Mucosa of rectum (tissue), 2 donors: ENCODE measurements around the gene P2RY14.
"Not testable (repeated sequence)": the region's sequence is repeated elsewhere in the genome, so short reads cannot be mapped to it uniquely, and the experiment has no call there.

ENCODE experiments used
- H3K27ac ChIP-seq, 2 donors: one replicate each; pipeline ENCODE4 v1.7.0; 2013; ENCODE audit warnings: inconsistent platforms in 2 of 2, low read depth in 2 of 2, low read length in 2 of 2
- H3K27me3 ChIP-seq, 2 donors: one replicate each; pipeline ENCODE4 v1.7.0; 2013; ENCODE audit warnings: low read length in 2 of 2; ENCODE audit not compliant: control insufficient read depth in 2 of 2, insufficient read depth in 2 of 2
- H3K36me3 ChIP-seq, 2 donors: one replicate each; pipeline ENCODE4 v1.7.0; 2013; ENCODE audit warnings: low read length in 2 of 2; ENCODE audit not compliant: control insufficient read depth in 2 of 2, insufficient read depth in 2 of 2
- H3K4me1 ChIP-seq, 2 donors: one replicate each; pipeline ENCODE4 v1.7.0; 2013; ENCODE audit warnings: low read length in 2 of 2, mild to moderate bottlenecking in 1 of 2; ENCODE audit not compliant: control insufficient read depth in 2 of 2, insufficient read depth in 2 of 2
- H3K4me3 ChIP-seq, 2 donors: one replicate each; pipeline ENCODE4 v1.7.0; 2013; ENCODE audit warnings: low read length in 2 of 2
- H3K9ac ChIP-seq, 2 donors: one replicate each; pipeline ENCODE4 v1.7.0; 2013; ENCODE audit warnings: low read length in 2 of 2, low read depth in 1 of 2, mild to moderate bottlenecking in 1 of 2
- H3K9me3 ChIP-seq, 2 donors: one replicate each; pipeline ENCODE4 v1.7.0; 2013; ENCODE audit warnings: low read length in 2 of 2; ENCODE audit not compliant: control insufficient read depth in 2 of 2
- donor health status: healthy.
- donor health status: Normal muscosa, but diverticular disease.

Gene P2RY14

GRCh38 chr3:151169948-151170679 is 108.2 kb downstream of the P2RY14 start:
- H3K4me3 ChIP-seq, H3K9me3 ChIP-seq, H3K27me3 ChIP-seq, H3K4me1 ChIP-seq, H3K9ac ChIP-seq, H3K36me3 ChIP-seq: not testable (repeated sequence)
- peak overlapping the region; percentile 38 to 53 for H3K27ac ChIP-seq

GRCh38 chr3:151169262-151169947 is 108.9 kb downstream of the P2RY14 start:
- Histone ChIP-seq H3K9ac (no peak overlapping the region), H3K36me3 (no peaks in the 10 kb centered on the region), H3K27me3 (no peaks in the 10 kb centered on the region), H3K4me3 (no peak overlapping the region), H3K4me1 (peaks cover 0 to 3% of the 10 kb centered on the region in 2 donors), H3K9me3 (no peaks in the 10 kb centered on the region), H3K27ac (peak overlapping the region; percentile 21 to 24)

GRCh38 chr3:151168269-151169094 is 109.9 kb downstream of the P2RY14 start:
- no peak overlapping the region for H3K9ac ChIP-seq
- no peak overlapping the region for H3K27ac ChIP-seq
- H3K27me3 ChIP-seq = no peaks in the 10 kb centered on the region
- H3K4me3 ChIP-seq = no peak overlapping the region
- H3K4me1 ChIP-seq = peaks cover 0 to 3% of the 10 kb centered on the region in 2 donors
- H3K9me3 ChIP-seq = no peaks in the 10 kb centered on the region
- H3K36me3 ChIP-seq = no peaks in the 10 kb centered on the region

GRCh38 chr3:151166161-151166560 is 112.2 kb downstream of the P2RY14 start:
- Histone ChIP-seq H3K9me3 (no peaks in the 10 kb centered on the region), H3K36me3 (no peaks in the 10 kb centered on the region), H3K27ac (no peak overlapping the region), H3K4me3 (no peak overlapping the region), H3K9ac (no peak overlapping the region), H3K27me3 (no peaks in the 10 kb centered on the region), H3K4me1 (peaks cover 0 to 3% of the 10 kb centered on the region in 2 donors)

GRCh38 chr3:151165226-151165625 is 113.1 kb downstream of the P2RY14 start:
- Histone ChIP-seq H3K9me3 (no peaks in the 10 kb centered on the region), H3K27ac (no peak overlapping the region), H3K4me1 (peaks cover 0 to 3% of the 10 kb centered on the region in 2 donors), H3K36me3 (no peaks in the 10 kb centered on the region), H3K27me3 (no peaks in the 10 kb centered on the region), H3K9ac (no peak overlapping the region), H3K4me3 (no peak overlapping the region)
